GM11168 (cell line): ENCODE results near the gene OTC.

ENCODE experiments used
- in situ Hi-C: fragments of 300-500 bp; cut with MboI; formaldehyde crosslinking; loops from one replicate; pipeline ENCODE4 v1.12.0; 2022; ENCODE audit warnings: low sequenced_read_pairs; ENCODE audit not compliant: unreplicated experiment

OTC gene

GRCh38 chrX:38352362-38352761 is at the start of gene OTC:
TSS of gene OTC (plus strand) at chrX:38352604. CDS start at chrX:38352697, 93 bp downstream.
- in situ Hi-C loops = no loop called here

- in situ Hi-C loops = no loop called here
Measured at GRCh38 chrX:38304010-38304409, 48.4 kb upstream of the OTC start.

GRCh38 chrX:38305971-38306370 is 46.4 kb upstream of the OTC start:
- in situ Hi-C loops = no loop called here

GRCh38 chrX:38311743-38312142 is 40.7 kb upstream of the OTC start:
- in situ Hi-C loops = no loop called here

GRCh38 chrX:38312436-38312835 is 40.0 kb upstream of the OTC start:
- in situ Hi-C loops = no loop called here

GRCh38 chrX:38313190-38313589 is 39.2 kb upstream of the OTC start:
- in situ Hi-C loops = no loop called here

- in situ Hi-C loops = no loop called here
Measured at GRCh38 chrX:38315186-38315585, 37.2 kb upstream of the OTC start.

GRCh38 chrX:38318196-38318595 is 34.2 kb upstream of the OTC start:
- in situ Hi-C loops = no loop called here

- in situ Hi-C loops = no loop called here
Measured at GRCh38 chrX:38318606-38319005, 33.8 kb upstream of the OTC start.

GRCh38 chrX:38320819-38321218 is 31.6 kb upstream of the OTC start:
- in situ Hi-C loops = no loop called here

GRCh38 chrX:38326086-38326485 is 26.3 kb upstream of the OTC start:
- in situ Hi-C loops = no loop called here

GRCh38 chrX:38327007-38327774 is 25.2 kb upstream of the OTC start, which contains the start of gene RPGR:
TSS of gene RPGR (minus strand) at chrX:38327509. CDS start at chrX:38327367, 142 bp downstream.
- in situ Hi-C loops = no loop called here

GRCh38 chrX:38327775-38328081 is 24.7 kb upstream of the OTC start:
- in situ Hi-C loops = no loop called here

- in situ Hi-C loops = no loop called here
Measured at GRCh38 chrX:38332505-38332904, 19.9 kb upstream of the OTC start.

- in situ Hi-C loops = no loop called here
Measured at GRCh38 chrX:38335382-38335781, 17.0 kb upstream of the OTC start.

GRCh38 chrX:38336538-38337240 is 15.7 kb upstream of the OTC start:
- in situ Hi-C loops = no loop called here

- in situ Hi-C loops = no loop called here
Measured at GRCh38 chrX:38341442-38341841, 11.0 kb upstream of the OTC start.

- in situ Hi-C loops = no loop called here
Measured at GRCh38 chrX:38342853-38343778, 9.3 kb upstream of the OTC start.

GRCh38 chrX:38346150-38346549 is 6.3 kb upstream of the OTC start:
- in situ Hi-C loops = no loop called here

- in situ Hi-C loops = no loop called here
Measured at GRCh38 chrX:38347136-38347535, 5.3 kb upstream of the OTC start.

GRCh38 chrX:38351346-38351745 is 1.1 kb upstream of the OTC start:
- in situ Hi-C loops = no loop called here
